ENCODE results near the gene ANXA6.
A peak's percentile ranks its signal among the peaks of the same experiment; 100 is the strongest.

ANXA6 gene

GRCh38 chr5:151079838-151080612, 77.6 kb downstream of the ANXA6 start:
- DNase-seq, result peak; percentile 48 to 52

GRCh38 chr5:151078490-151079262, 78.9 kb downstream of the ANXA6 start:
- DNase-seq, result peak in 1 of 2 experiments; percentile 15

GRCh38 chr5:151077967-151078366, 79.6 kb downstream of the ANXA6 start:
- DNase-seq, result no peak

- DNase-seq, result no peak
These were observed 80.2 kb downstream of the ANXA6 start for GRCh38 chr5:151077419-151077818.

- DNase-seq, result no peak
These were observed 81.0 kb downstream of the ANXA6 start for GRCh38 chr5:151076616-151077015.

- no peak for DNase-seq
These were observed 81.8 kb downstream of the ANXA6 start for GRCh38 chr5:151075698-151076331.

GRCh38 chr5:151074557-151074956, 83.0 kb downstream of the ANXA6 start:
- no peak for DNase-seq

GRCh38 chr5:151073280-151073679, 84.3 kb downstream of the ANXA6 start:
- no peak for DNase-seq

GRCh38 chr5:151072630-151073025, 85.0 kb downstream of the ANXA6 start:
- no peak for DNase-seq

GRCh38 chr5:151071848-151072629, 85.5 kb downstream of the ANXA6 start:
- DNase-seq, result no peak

GRCh38 chr5:151071021-151071420, 86.6 kb downstream of the ANXA6 start:
- DNase-seq, result no peak

- DNase-seq, result no peak
These were observed 87.1 kb downstream of the ANXA6 start for GRCh38 chr5:151070449-151070848.

GRCh38 chr5:151068433-151069197, 89.0 kb downstream of the ANXA6 start:
- DNase-seq, result no peak

- DNase-seq, result no peak
These were observed 89.7 kb downstream of the ANXA6 start for GRCh38 chr5:151067632-151068432.

GRCh38 chr5:151066920-151067319, 90.7 kb downstream of the ANXA6 start:
- no peak for DNase-seq

GRCh38 chr5:151065609-151066008, 92.0 kb downstream of the ANXA6 start:
- DNase-seq, result no peak

GRCh38 chr5:151064916-151065499, 92.6 kb downstream of the ANXA6 start:
- DNase-seq, result no peak

GRCh38 chr5:151063142-151063989, 94.2 kb downstream of the ANXA6 start:
- DNase-seq, result peak; percentile 14 to 27

GRCh38 chr5:151062405-151063141, 95.0 kb downstream of the ANXA6 start:
- DNase-seq, result no peak
